C4-2B (cell line): ENCODE data around the gene SNX22.

Experiments used
- H3K27ac ChIP-seq: fragments of 450-650 bp; 2 replicates; pipeline ENCODE4 v1.5.1; 2017
- ZFX ChIP-seq: fragments of 450-650 bp; IDR thresholded peaks from 2 replicates; pipeline ENCODE4 v1.6.1; 2017
- TF ChIP-seq, protein P1 (sequence below): fragments of 450-650 bp; conservative IDR thresholded peaks from 2 replicates; pipeline ENCODE4 v1.5.1; 2017; ENCODE audit warnings: mild to moderate bottlenecking

SNX22 gene

DNA sequence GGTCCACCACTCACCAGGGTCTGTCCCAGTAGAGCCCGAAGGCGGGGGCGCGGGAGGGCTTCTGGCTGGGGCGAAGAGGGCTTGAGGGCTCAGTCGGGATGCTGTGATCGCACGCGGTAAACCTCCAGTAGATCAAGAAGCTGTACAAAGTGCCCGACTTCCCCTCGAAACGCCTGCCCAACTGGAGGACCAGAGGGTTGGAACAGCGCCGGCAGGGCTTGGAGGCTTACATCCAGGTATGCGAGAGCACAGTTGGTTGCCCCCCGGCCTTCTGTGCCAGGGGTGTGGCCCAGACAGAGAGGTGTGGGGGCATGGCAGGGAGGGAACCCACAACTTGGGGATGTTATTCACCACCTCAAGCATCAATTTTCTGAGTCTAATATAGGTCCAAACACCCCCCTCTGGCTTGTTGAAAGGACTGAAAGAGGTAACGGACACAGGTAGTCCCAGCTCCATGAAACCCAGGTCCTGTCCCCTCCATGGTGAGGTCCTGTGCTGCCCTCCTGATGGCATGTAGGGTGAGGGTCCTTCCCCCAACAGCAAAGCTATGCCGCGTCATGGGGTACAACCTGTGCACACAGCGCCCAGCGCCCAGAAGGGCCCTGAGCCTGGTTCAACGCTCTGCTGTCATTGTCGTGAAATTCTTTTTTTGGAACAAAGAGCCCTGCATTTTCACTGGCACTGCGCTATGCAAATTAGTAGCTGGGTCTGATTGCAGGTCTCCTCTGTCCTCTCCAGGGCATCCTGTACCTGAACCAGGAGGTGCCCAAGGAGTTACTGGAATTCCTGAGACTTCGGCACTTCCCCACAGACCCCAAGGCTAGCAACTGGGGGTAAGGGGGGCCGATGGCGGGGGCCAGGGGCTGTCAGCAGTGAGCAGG lies 1.2 kb downstream of the SNX22 start:
- H3K27ac ChIP-seq, result no peak overlapping the region
- no peak for TF ChIP-seq ZFX
- TF ChIP-seq, protein P1, sequence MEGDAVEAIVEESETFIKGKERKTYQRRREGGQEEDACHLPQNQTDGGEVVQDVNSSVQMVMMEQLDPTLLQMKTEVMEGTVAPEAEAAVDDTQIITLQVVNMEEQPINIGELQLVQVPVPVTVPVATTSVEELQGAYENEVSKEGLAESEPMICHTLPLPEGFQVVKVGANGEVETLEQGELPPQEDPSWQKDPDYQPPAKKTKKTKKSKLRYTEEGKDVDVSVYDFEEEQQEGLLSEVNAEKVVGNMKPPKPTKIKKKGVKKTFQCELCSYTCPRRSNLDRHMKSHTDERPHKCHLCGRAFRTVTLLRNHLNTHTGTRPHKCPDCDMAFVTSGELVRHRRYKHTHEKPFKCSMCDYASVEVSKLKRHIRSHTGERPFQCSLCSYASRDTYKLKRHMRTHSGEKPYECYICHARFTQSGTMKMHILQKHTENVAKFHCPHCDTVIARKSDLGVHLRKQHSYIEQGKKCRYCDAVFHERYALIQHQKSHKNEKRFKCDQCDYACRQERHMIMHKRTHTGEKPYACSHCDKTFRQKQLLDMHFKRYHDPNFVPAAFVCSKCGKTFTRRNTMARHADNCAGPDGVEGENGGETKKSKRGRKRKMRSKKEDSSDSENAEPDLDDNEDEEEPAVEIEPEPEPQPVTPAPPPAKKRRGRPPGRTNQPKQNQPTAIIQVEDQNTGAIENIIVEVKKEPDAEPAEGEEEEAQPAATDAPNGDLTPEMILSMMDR, result no peak

DNA sequence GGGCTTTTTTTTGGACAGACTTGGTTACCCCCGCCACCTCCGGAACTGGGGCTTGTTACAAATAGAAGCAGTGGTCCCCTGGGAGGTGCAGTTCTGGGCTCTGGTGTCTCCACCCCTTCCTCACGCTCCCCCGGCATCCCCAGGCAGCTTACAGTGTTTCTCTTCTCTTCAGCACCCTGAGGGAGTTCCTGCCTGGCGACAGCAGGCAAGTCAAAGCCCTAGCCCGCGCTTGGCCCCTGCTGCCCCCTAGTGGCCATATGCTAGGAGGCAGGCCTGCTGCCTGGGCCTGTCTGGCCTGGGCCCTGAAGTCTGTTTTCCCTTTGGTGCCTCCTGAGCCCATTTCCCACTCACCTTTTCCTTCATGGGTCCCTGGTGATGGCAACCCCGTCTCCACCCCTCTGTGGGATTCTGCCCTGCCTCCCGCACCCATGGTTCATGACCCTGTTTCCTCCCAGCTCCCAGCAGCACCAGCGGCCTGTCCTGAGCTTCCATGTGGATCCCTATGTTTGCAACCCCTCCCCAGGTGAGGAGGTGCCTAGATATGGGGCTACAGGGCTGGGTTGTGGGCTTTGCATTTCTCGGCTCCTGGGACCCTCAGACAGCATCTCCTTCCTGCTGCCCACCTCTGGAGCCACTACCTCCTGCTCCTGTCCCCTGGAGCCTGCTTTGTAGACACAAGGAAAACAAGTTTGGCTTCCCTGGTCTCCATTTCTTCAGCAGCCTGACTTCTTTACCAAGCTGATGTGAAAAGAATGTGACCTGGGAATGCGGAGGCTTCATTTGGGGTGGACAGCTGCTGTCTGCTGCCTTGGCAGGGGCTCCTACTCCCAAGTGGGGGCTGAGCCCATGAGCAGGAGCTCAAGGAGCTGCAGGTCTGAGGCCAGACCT lies 2.2 kb downstream of the SNX22 start:
- peak overlapping the region; percentile 31 for H3K27ac ChIP-seq
- no peak for TF ChIP-seq ZFX
- TF ChIP-seq, protein P1, result peak; percentile 99

DNA sequence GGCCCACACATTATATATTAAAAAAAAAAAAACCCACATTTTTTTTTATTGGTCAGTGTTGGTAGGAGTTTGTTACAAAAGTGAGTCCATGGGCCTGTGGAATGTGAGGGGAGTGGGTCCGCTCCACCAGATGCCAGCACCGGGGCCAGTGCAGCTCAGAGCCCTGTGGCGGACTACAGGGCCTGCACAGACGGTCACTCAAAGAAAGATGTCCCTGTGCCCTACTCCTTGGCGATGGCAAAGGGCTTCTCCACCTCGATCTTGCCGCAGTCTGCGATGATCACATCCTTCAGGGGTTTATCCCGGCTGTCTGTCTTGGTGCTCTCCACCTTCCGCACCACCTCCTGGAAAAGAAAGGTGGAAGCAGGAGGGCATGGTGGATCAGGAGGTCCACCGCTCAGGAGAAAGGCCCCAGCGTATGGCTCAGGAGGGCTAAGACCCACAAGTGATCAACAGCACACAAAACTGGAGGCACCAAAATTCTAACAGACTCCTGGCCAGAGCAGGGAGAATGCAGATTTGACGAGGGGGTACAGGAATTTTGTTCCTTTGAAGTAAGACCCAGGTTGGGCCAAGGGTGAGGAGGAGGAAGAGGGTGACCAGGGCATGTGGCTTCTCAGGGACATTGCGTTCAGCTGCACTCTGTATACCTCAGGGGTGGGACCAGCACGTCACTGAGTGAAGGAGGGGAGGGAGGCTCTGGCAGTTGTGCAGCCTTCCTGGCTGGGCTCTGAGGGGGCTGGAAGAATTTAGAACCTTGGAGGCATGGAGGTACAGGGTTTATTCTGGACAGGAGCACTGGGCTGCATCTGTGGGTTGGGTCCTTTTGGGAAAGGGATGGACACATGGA lies 4.5 kb downstream of the SNX22 start:
- H3K27ac ChIP-seq, result no peak overlapping the region
- no peak for TF ChIP-seq ZFX
- TF ChIP-seq, protein P1, result no peak

DNA sequence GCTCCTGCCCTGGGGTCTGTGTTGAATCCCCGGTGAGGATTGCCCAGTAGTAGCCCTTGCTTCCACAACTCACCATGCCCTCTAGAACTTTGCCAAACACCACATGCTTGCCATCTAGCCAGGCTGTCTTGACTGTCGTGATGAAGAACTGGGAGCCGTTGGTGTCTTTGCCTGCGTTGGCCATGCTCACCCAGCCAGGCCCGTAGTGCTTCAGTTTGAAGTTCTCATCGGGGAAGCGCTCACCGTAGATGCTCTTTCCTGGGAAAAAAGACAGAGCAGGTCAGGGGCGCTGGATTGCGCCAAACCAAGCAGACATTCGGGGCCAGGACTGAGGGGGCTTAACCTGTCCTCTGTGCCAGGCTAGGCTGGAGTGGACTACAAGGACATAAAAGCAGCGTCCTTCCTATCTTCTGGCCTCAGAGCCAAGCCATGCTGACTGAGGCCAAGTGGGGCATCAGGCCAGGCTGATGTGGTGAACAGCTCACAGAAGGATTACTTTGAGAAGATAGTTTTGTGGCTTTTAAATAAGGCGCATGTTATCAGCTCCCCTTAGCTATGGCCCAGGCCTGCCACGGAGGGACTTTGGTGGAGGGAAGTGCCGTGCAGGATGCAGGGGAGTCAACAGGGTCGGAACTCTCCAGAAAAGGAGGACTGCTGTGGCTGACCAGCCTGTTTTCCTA lies 5.3 kb downstream of the SNX22 start:
- no peak overlapping the region for H3K27ac ChIP-seq
- TF ChIP-seq ZFX, result no peak
- TF ChIP-seq, protein P1, result no peak

DNA sequence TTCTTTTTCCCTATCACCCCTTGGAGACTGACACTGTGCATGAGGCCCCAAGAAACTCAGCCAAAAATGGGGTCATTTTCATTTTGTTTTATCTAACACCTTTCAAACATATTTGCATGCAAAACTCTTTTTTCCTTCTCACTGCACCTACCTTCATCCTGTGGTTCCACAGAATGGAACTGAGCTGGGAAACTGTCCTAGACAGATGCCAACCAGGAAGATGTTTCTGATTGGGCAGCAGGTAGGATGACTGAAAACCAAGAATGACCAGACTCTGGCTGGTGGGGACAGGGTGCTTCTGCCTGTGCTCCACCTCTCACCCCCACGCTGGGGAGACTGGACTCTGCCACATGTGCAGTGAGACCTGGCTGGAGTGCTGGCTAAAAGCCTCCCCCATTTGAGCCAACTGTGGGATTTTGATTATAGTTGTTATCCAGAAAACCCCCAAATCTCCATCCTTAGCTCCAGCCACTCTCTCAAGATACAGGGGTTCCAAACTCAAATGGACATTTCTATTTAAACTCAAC lies 6.1 kb downstream of the SNX22 start:
- TF ChIP-seq, protein P1, result no peak
- TF ChIP-seq ZFX, result no peak
- no peak overlapping the region for H3K27ac ChIP-seq

DNA sequence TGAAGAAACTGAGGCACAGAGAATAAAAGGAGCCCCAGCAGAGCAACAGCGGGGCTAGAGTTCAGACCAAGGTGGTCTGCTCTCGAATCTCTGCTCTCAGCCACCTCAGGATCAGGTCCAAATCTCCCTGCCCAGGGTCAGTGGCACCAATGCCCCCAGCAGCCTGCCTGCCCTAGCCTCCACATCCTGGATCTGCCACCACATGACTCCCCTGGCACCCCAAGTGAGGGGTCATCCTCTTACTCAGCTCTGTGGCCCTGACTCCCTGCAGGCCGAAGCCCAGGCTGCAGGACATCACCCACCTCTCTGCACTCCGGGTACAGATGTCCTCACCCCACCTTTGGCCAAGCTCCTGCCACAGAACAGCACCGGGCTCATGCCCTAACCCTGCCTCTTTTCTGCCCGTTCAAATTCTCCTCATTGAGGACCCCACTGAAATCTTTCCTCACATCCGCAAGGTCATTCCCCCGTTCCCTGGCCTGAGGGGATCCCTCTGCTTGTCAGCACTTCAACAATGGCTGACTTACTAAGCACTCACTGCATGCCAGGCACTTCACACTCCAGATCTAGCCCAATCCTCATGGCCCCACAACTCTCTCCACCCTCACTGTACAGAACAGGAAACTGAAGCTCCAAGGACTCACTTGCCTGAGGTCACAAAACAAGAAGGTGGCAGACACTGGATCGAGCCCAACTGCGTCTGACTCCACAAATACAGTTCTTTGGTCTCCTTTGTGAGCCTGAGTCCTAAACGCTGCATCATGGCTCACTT lies 7.0 kb downstream of the SNX22 start:
- TF ChIP-seq ZFX, result no peak
- TF ChIP-seq, protein P1, result no peak
- no peak overlapping the region for H3K27ac ChIP-seq
